Tibial nerve (tissue), 3 donors: Measurements from ENCODE around the gene SLC7A10.

ENCODE experiments used
- POLR2A ChIP-seq, 2 donors: fragments of 450-650 bp; IDR thresholded peaks; one replicate each; pipeline ENCODE4 v1.6.1; 2017; ENCODE audit warnings: antibody characterized with exemption in 2 of 2, mild to moderate bottlenecking in 2 of 2, moderate library complexity in 2 of 2
- TF ChIP-seq, protein P1 (sequence below), 5 experiments: fragments of 200-600 bp in 3 of 5; fragments of 450-650 bp in 2 of 5; sonication (generic) in 3 of 5; IDR thresholded peaks; one replicate each; pipeline ENCODE4 v1.5.1; 2016 to 2019; ENCODE audit warnings: antibody characterized with exemption in 5 of 5, mild to moderate bottlenecking in 3 of 5, moderate library complexity in 2 of 5

- TF ChIP-seq POLR2A (IDR thresholded peaks at IDR 0.05): no peak
- TF ChIP-seq, protein P1, sequence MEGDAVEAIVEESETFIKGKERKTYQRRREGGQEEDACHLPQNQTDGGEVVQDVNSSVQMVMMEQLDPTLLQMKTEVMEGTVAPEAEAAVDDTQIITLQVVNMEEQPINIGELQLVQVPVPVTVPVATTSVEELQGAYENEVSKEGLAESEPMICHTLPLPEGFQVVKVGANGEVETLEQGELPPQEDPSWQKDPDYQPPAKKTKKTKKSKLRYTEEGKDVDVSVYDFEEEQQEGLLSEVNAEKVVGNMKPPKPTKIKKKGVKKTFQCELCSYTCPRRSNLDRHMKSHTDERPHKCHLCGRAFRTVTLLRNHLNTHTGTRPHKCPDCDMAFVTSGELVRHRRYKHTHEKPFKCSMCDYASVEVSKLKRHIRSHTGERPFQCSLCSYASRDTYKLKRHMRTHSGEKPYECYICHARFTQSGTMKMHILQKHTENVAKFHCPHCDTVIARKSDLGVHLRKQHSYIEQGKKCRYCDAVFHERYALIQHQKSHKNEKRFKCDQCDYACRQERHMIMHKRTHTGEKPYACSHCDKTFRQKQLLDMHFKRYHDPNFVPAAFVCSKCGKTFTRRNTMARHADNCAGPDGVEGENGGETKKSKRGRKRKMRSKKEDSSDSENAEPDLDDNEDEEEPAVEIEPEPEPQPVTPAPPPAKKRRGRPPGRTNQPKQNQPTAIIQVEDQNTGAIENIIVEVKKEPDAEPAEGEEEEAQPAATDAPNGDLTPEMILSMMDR (IDR thresholded peaks at IDR 0.05): no peak
Observed at GRCh38 chr19:33195645-33196347, 29.9 kb downstream of the SLC7A10 start.
